GM21526 (cell line): Measurements from ENCODE around the gene AGFG1.
A peak's percentile ranks its signal among the peaks of the same experiment; 100 is the strongest.

ENCODE experiments used
- ATAC-seq: cut with Tn5 transposase; IDR thresholded peaks from one replicate; pipeline ENCODE4 v1.9.1; 2021; ENCODE audit warnings: moderate library complexity; ENCODE audit not compliant: unreplicated experiment, low FRiP score

AGFG1 gene

GRCh38 chr2:227460833-227461232 is 11.1 kb upstream of the AGFG1 start:
- ATAC-seq, result no peak

- ATAC-seq, result peak; percentile 29
Measured at GRCh38 chr2:227461811-227462461, 10.0 kb upstream of the AGFG1 start.

- peak; percentile 56 for ATAC-seq
Measured at GRCh38 chr2:227462462-227462951, 9.4 kb upstream of the AGFG1 start.

- peak; percentile 6 for ATAC-seq
Measured at GRCh38 chr2:227462972-227463931, 8.7 kb upstream of the AGFG1 start.

- ATAC-seq, result no peak
Measured at GRCh38 chr2:227464361-227464760, 7.6 kb upstream of the AGFG1 start.

- ATAC-seq, result no peak
Measured at GRCh38 chr2:227464851-227465250, 7.1 kb upstream of the AGFG1 start.

GRCh38 chr2:227466887-227467600 is 4.9 kb upstream of the AGFG1 start:
- ATAC-seq, result no peak

- ATAC-seq, result no peak
Measured at GRCh38 chr2:227471412-227471811, 544 bp upstream of the AGFG1 start.

GRCh38 chr2:227472265-227473121 is 537 bp downstream of the AGFG1 start:
- peak; percentile 66 for ATAC-seq

- ATAC-seq, result no peak
Measured at GRCh38 chr2:227473122-227473461, 1.1 kb downstream of the AGFG1 start.

- no peak for ATAC-seq
Measured at GRCh38 chr2:227473806-227474205, 1.9 kb downstream of the AGFG1 start.

GRCh38 chr2:227474410-227474809 is 2.5 kb downstream of the AGFG1 start:
- ATAC-seq, result no peak

- no peak for ATAC-seq
Measured at GRCh38 chr2:227477291-227477690, 5.3 kb downstream of the AGFG1 start.

- no peak for ATAC-seq
Measured at GRCh38 chr2:227479865-227480475, 8.0 kb downstream of the AGFG1 start.

- no peak for ATAC-seq
Measured at GRCh38 chr2:227480528-227480927, 8.6 kb downstream of the AGFG1 start.

GRCh38 chr2:227482638-227483340 is 10.8 kb downstream of the AGFG1 start:
- peak; percentile 85 for ATAC-seq

- no peak for ATAC-seq
Measured at GRCh38 chr2:227485429-227485828, 13.5 kb downstream of the AGFG1 start.

- ATAC-seq, result no peak
Measured at GRCh38 chr2:227486688-227487087, 14.7 kb downstream of the AGFG1 start.

- no peak for ATAC-seq
Measured at GRCh38 chr2:227488045-227488444, 16.1 kb downstream of the AGFG1 start.
